HepG2 (cell line): ENCODE data around the gene NRN1L. TPM values are rescaled to one million over a fixed set of nuclear protein-coding genes. Genes with fewer than 3 reads are reported as not detected.

ENCODE experiments used
- BRCA1 ChIP-seq: sonication (generic); formaldehyde crosslinking; IDR thresholded peaks from 2 replicates; pipeline ENCODE4 v1.4.0; 2020; ENCODE audit warnings: missing genetic modification reagents
- ETS1 ChIP-seq: sonication (generic); formaldehyde crosslinking; IDR thresholded peaks from 2 replicates; pipeline ENCODE4 v1.4.0; 2020; ENCODE audit warnings: missing genetic modification reagents
- FIP1L1 ChIP-seq: fragments of 200-400 bp; formaldehyde crosslinking; IDR thresholded peaks from 2 replicates; pipeline ENCODE4 v1.6.1; 2018; ENCODE audit warnings: low read depth, mild to moderate bottlenecking, low read length, moderate library complexity, borderline replicate concordance; ENCODE audit not compliant: insufficient read depth
- GFI1 ChIP-seq: sonication (generic); formaldehyde crosslinking; IDR thresholded peaks from 2 replicates; pipeline ENCODE4 v1.5.0; 2020; ENCODE audit warnings: missing genetic modification reagents, mild to moderate bottlenecking, borderline replicate concordance
- MIXL1 ChIP-seq: IDR thresholded peaks from 2 replicates; pipeline ENCODE4 v1.6.1; 2016
- MZF1 ChIP-seq: sonication (generic); formaldehyde crosslinking; IDR thresholded peaks from 2 replicates; pipeline ENCODE4 v1.8.1; 2023; ENCODE audit warnings: mild to moderate bottlenecking, missing genetic modification reagents, borderline replicate concordance
- RFX5 ChIP-seq: IDR thresholded peaks from 2 replicates; pipeline ENCODE4 v1.6.1; 2011; ENCODE audit warnings: low read depth, low read length, improper control_type of control experiment
- TBX3 ChIP-seq: fragments of 450-650 bp; IDR thresholded peaks from 2 replicates; pipeline ENCODE4 v1.6.1; 2017; ENCODE audit warnings: antibody characterized with exemption, mild to moderate bottlenecking, inconsistent platforms, borderline replicate concordance
- TP53 ChIP-seq: sonication (generic); formaldehyde crosslinking; conservative IDR thresholded peaks from 2 replicates; pipeline ENCODE4 v1.4.0; 2020; ENCODE audit warnings: missing genetic modification reagents
- ZKSCAN1 ChIP-seq: fragments of 150-350 bp; IDR thresholded peaks from 2 replicates; pipeline ENCODE4 v1.6.1; 2014; ENCODE audit warnings: low read length
- ZNF512B ChIP-seq: sonication (generic); formaldehyde crosslinking; IDR thresholded peaks from 2 replicates; pipeline ENCODE4 v1.5.1; 2020; ENCODE audit warnings: missing genetic modification reagents, mild to moderate bottlenecking, borderline replicate concordance
- ZNF580 ChIP-seq: IDR thresholded peaks from 2 replicates; pipeline ENCODE4 v1.6.1; 2016; ENCODE audit warnings: low read depth, borderline replicate concordance
- ZNF598 ChIP-seq: sonication (generic); formaldehyde crosslinking; IDR thresholded peaks from 2 replicates; pipeline ENCODE4 v1.5.1; 2020; ENCODE audit warnings: mild to moderate bottlenecking, missing genetic modification reagents, borderline replicate concordance
- ZNF775 ChIP-seq: sonication (generic); formaldehyde crosslinking; IDR thresholded peaks from 2 replicates; pipeline ENCODE4 v1.4.0; 2020; ENCODE audit warnings: missing genetic modification reagents, mild to moderate bottlenecking, moderate library complexity, borderline replicate concordance
- ZSCAN22 ChIP-seq: sonication (generic); formaldehyde crosslinking; IDR thresholded peaks from 2 replicates; pipeline ENCODE4 v1.4.0; 2020; ENCODE audit warnings: mild to moderate bottlenecking, missing genetic modification reagents
- polyA plus RNA-seq, 8 experiments: library from polyadenylated mRNA; depleted of rRNA in 3 of 8; stranded (reverse) in 7 of 8; unstranded in 1 of 8; fragments of >200 nt; fragmentation: Illumina TruSeq in 4 of 8; extraction: Trizol in 4 of 8; gene quantifications; 2 replicates each; pipeline versions ENCODE4 v1.2.1 to v1.2.3, GENCODE V29; 2011 to 2016; ENCODE audit warnings: low read depth in 4 of 8, missing spikeins in 1 of 8, mixed read lengths in 1 of 8; ENCODE audit not compliant: insufficient read depth in 1 of 8
- total RNA-seq, 5 experiments: library from RNA; depleted of rRNA; stranded (reverse); fragments of >200 nt; fragmentation: Illumina TruSeq; extraction: Trizol; gene quantifications; 2 replicates each; pipeline ENCODE4 v1.2.3, GENCODE V29; 2016; ENCODE audit warnings: low read depth in 1 of 5
- TF ChIP-seq, protein P1 (sequence below): sonication (generic); formaldehyde crosslinking; IDR thresholded peaks from 2 replicates; pipeline ENCODE4 v1.4.0; 2020; ENCODE audit warnings: missing genetic modification reagents
- TF ChIP-seq, protein P2 (sequence below): sonication (generic); formaldehyde crosslinking; IDR thresholded peaks from 2 replicates; pipeline ENCODE4 v1.8.1; 2022; ENCODE audit warnings: low read depth, mild to moderate bottlenecking, missing genetic modification reagents

Gene NRN1L
- total and polyA plus RNA-seq, 2 of the 13 experiments (the other 11 are each of a cell fraction or from before 2014, with no cell fraction given), result 0.53 to 1.2 TPM

DNA sequence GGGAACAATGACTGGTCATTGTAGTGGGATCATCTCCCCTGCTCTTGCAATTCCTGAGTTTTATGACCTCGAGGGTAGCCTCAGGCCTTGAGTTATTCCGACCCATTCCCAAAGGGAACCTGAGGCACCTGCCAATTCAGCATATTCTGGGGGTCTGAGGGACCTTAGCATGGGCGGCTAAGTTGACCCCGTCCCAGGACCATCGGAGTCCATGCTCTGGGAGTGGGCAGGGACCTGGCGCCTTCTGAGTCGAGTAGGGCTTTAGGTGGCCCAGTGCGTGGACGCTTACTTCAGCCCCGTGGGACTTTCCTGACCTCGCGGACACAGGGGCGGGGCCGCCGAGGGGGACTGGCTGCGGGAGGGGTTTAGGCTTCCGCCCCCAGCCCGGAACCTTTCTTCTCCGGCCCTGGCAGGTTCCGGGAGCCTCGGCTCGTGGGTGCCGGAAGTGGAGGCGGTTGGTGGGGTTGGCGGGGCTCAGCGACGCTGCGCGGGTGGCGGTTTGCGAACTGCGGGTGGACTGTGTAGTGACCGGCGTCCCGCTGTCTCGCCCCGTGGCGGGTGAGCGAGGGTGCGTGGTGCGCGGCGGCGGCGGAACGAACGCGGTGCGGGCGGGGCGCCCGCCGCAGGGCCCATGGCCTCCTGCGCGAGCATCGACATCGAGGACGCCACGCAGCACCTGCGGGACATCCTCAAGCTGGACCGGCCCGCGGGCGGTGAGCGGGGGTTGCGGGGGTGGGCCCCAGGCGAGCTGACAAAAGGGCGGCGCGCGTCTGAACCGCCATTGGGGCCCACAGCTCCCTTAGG lies 11.9 kb upstream of the NRN1L start, which contains the start of gene EDC4 (continued):
- TF ChIP-seq, protein P1, sequence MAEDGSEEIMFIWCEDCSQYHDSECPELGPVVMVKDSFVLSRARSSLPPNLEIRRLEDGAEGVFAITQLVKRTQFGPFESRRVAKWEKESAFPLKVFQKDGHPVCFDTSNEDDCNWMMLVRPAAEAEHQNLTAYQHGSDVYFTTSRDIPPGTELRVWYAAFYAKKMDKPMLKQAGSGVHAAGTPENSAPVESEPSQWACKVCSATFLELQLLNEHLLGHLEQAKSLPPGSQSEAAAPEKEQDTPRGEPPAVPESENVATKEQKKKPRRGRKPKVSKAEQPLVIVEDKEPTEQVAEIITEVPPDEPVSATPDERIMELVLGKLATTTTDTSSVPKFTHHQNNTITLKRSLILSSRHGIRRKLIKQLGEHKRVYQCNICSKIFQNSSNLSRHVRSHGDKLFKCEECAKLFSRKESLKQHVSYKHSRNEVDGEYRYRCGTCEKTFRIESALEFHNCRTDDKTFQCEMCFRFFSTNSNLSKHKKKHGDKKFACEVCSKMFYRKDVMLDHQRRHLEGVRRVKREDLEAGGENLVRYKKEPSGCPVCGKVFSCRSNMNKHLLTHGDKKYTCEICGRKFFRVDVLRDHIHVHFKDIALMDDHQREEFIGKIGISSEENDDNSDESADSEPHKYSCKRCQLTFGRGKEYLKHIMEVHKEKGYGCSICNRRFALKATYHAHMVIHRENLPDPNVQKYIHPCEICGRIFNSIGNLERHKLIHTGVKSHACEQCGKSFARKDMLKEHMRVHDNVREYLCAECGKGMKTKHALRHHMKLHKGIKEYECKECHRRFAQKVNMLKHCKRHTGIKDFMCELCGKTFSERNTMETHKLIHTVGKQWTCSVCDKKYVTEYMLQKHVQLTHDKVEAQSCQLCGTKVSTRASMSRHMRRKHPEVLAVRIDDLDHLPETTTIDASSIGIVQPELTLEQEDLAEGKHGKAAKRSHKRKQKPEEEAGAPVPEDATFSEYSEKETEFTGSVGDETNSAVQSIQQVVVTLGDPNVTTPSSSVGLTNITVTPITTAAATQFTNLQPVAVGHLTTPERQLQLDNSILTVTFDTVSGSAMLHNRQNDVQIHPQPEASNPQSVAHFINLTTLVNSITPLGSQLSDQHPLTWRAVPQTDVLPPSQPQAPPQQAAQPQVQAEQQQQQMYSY, result 0 out of 2 replicates have a peak, but pooled peaks have one; percentile 17
- TF ChIP-seq FIP1L1 (peak; percentile 94), ZNF775 (CRISPR knock-in tag) (no peak; the same call in 1 of the 2 replicates), MZF1 (CRISPR knock-in tag) (no peak), ZSCAN22 (CRISPR knock-in tag) (no peak), ZNF580 (peak; percentile 91), TP53 (CRISPR knock-in tag) (peak; percentile 62; the same call in 1 of the 2 replicates), RFX5 (peak; percentile 52; the same call in 1 of the 2 replicates), BRCA1 (CRISPR knock-in tag) (0 out of 2 replicates have a peak, but pooled peaks have one; percentile 36), MIXL1 (CRISPR knock-in tag) (peak; percentile 73), GFI1 (CRISPR knock-in tag) (peak; percentile 78; the same call in 1 of the 2 replicates), TBX3 (no peak), ZKSCAN1 (no peak), ZNF512B (CRISPR knock-in tag) (no peak), ETS1 (CRISPR knock-in tag) (peak; percentile 92; the same call in 1 of the 2 replicates), ZNF598 (peak; percentile 68; the same call in 1 of the 2 replicates)
- TF ChIP-seq, protein P2, sequence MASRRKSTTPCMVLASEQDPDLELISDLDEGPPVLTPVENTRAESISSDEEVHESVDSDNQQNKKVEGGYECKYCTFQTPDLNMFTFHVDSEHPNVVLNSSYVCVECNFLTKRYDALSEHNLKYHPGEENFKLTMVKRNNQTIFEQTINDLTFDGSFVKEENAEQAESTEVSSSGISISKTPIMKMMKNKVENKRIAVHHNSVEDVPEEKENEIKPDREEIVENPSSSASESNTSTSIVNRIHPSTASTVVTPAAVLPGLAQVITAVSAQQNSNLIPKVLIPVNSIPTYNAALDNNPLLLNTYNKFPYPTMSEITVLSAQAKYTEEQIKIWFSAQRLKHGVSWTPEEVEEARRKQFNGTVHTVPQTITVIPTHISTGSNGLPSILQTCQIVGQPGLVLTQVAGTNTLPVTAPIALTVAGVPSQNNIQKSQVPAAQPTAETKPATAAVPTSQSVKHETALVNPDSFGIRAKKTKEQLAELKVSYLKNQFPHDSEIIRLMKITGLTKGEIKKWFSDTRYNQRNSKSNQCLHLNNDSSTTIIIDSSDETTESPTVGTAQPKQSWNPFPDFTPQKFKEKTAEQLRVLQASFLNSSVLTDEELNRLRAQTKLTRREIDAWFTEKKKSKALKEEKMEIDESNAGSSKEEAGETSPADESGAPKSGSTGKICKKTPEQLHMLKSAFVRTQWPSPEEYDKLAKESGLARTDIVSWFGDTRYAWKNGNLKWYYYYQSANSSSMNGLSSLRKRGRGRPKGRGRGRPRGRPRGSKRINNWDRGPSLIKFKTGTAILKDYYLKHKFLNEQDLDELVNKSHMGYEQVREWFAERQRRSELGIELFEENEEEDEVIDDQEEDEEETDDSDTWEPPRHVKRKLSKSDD (CRISPR knock-in tag), result 0 out of 2 replicates have a peak, but pooled peaks have one; percentile 68
